GM12891 (cell line): ENCODE data around the gene UPK3BL1. TPM values are rescaled to one million over a fixed set of nuclear protein-coding genes. Genes with fewer than 3 reads are reported as not detected.
"Not testable (repeated sequence)": the region's sequence is repeated elsewhere in the genome, so short reads cannot be mapped to it uniquely, and the experiment has no call there.

ENCODE experiments used
- DNase-seq: peaks from one replicate; pipeline ENCODE4 v3.0.0; 2011; ENCODE audit warnings: low spot score; ENCODE audit not compliant: insufficient read length
- FAIRE-seq: peaks from 2 replicates; lab custom pipeline; 2011; peaks lifted over from hg19 to GRCh38; lab: Jason Lieb, UNC
- POLR2AphosphoS5 ChIP-seq: IDR thresholded peaks from 2 replicates; pipeline ENCODE4 v1.6.1; 2011; ENCODE audit warnings: low read depth, low read length, control low read depth
- TAF1 ChIP-seq: IDR thresholded peaks from 2 replicates; pipeline ENCODE4 v1.6.1; 2011; ENCODE audit warnings: low read depth, low read length, control low read depth
- polyA plus RNA-seq: library from polyadenylated mRNA; unstranded; fragments of >200 nt; gene quantifications from one replicate; pipeline ENCODE4 v1.2.1, GENCODE V29; 2012; ENCODE audit warnings: low read depth, missing spikeins, inconsistent platforms; ENCODE audit not compliant: missing spikeins

Gene UPK3BL1
- 21.7 TPM for polyA plus RNA-seq

GRCh38 chr7:102642691-102643090 lies at the start of gene UPK3BL1:
Gene UPK3BL1 (minus strand): TSS chr7:102642791. CDS start chr7:102642741, 50 bp downstream.
- not testable (repeated sequence) for FAIRE-seq

GRCh38 chr7:102690602-102691001 lies 48.0 kb upstream of the UPK3BL1 start:
- FAIRE-seq, DNase-seq: not testable (repeated sequence)

More at GRCh38 chr7:102642691-102643090, at the start of gene UPK3BL1:
- not testable (repeated sequence) for DNase-seq

GRCh38 chr7:102689436-102690282 lies 47.1 kb upstream of the UPK3BL1 start:
- DNase-seq, FAIRE-seq: not testable (repeated sequence)

DNA sequence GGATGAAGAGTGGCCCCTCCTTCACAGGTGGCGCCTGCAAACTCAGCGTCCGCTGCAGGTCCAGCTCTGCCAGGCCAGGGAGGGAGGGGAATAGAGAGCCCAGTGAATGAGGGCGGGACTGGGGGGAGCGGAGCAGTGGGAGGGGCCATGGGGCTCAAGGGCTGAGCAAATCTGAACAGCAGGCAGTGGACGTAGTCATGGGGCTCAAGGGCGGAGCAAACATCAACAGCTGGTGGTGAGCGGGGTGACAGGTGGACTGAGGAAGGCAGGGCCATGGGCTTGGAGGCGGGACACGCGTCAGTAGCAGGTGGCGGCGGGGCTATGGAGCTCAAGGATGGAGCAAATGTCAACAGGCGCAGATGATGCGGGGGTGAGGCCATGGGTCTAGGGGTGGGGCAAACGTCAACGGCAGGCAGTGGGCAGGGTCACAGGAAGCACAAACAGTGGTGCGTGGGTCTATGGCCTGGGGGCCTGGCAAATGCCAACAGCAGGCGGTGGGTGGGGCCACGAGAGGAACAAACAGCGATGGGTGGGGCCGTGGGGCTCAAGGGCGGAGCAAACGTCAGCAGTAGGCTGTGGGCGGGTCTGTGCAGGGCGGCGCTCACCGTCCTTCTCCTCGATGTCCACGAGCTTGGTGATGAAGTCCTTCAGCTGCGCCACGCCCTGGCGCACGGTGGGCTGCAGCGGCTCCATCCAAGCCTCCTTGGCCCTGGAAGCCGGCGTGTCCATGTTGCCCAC lies 45.9 kb upstream of the UPK3BL1 start:
- not testable (repeated sequence) for FAIRE-seq, DNase-seq

DNA sequence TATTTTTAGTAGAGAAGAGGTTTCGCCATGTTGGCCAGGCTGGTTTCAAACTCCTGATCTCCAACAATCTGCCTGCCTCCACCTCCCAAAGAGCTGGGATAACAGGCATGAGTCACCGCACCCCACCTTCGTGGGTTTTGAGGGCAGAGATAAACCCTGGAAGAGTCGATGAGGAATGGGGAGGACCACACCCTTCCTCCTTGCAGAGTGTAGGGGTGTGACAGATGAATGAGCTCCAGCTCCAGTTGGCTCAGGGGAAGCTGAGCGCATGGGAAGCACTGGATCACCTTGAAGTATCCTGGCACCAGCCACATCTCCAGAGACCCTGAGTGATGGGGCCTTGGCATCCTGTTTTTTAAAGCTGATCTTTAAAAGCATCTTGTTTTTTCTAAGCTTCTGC lies 40.0 kb upstream of the UPK3BL1 start:
- not testable (repeated sequence) for FAIRE-seq, DNase-seq

DNA sequence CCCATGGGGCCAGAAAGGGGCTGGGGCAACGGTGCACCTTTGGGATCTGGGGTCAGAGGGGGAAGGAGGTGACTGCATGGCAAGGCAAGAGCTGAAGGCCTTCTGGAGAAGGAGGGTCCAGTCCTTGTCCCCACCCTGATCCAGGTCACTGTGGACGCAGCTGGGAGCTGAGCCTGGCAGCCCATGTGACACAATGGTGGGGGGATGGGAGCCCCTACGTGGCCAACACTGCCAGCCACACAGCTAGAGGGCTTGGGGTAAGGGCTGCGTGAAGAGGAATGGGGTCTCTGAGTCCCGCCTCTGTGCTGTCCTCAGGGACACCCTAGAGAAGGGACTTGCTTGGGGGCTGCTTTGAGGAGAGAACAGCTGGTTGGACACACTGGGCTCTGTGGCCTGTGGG lies 38.2 kb upstream of the UPK3BL1 start:
- not testable (repeated sequence) for FAIRE-seq

GRCh38 chr7:102675545-102675944 lies 33.0 kb upstream of the UPK3BL1 start:
- DNase-seq, FAIRE-seq: not testable (repeated sequence)

More for the DNA sequence above, 38.2 kb upstream of the UPK3BL1 start:
- DNase-seq, result not testable (repeated sequence)

DNA sequence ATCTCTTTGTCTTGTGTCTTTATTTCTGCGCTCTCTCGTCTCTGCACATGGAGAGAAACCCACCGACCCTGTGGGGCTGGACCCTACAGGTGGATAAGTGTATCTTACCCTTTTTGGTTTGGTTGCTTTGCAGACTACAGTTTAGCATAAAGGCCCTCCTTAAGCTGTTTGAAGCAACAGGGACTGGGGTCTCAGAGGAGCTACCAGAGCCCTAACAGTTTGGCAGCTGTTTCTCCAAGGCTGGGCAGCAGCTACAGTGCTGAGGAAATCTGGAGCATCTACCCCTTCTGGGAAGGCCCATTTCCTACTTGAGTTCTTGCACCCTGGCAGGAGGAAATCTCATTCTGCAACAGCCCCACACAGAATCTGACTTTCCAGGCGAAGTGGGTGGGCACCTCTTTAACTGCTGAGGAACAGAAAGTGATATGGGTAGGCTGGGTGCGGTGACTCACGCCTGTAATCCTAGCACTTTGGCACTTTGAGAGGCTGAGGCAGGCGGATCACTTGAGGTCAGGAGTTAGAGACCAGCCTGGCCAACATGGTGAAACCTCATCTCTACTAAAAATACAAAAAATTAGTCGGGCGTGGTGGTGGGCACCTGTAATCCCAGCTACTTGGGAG lies 31.0 kb upstream of the UPK3BL1 start:
- DNase-seq, FAIRE-seq: not testable (repeated sequence)

GRCh38 chr7:102671956-102672307 lies 29.3 kb upstream of the UPK3BL1 start:
- FAIRE-seq, DNase-seq: not testable (repeated sequence)

DNA sequence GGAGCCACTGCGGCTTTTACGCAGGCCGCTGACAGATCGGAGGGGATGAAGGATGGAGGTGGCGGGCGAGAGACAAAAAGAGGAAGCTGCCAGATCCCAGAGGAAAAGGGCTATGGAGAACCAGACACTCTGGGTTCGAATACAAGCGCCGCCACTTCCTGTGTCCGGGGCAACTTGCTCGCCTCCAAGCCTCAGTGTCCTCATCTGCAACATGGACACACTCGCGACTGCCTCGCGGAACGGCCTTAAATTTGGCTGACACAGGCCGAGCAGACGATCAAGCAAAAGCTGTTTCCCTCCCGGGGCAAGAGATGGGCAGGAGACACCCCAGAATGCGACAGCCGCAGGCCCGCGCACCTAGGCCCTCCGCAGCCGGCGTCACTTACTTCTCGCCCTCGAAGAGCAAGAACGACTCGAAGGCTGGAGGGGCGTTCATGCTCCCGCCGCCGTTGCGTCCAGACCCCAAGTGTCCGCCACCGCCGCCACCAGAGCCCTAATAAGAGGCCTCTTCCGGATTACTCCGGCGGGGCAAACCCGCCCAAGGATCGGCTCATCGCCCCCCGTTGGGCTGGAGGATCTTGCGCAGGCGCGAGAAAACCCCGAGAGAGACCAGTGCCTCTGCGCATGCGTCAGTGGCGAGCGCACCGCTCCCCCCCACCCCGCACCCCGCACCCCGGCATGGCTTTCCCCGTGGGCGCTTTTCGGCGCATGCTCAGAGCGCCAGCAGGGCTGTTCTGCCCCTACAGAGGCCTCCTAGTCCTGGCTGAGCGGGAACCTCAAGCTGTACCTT lies 28.8 kb upstream of the UPK3BL1 start, which contains the start of gene POLR2J2:
Gene POLR2J2, minus strand, starts transcription at position 498 of the 790 bp plus-strand sequence. Its CDS starts 62 bp downstream, at position 436.
- TF ChIP-seq POLR2AphosphoS5, result 0 out of 2 replicates have a peak, but pooled peaks have one; percentile 32
- TF ChIP-seq TAF1, result peak; percentile 48; the same call in 1 of the 2 replicates
- not testable (repeated sequence) for FAIRE-seq
- peak; percentile 54 for DNase-seq

DNA sequence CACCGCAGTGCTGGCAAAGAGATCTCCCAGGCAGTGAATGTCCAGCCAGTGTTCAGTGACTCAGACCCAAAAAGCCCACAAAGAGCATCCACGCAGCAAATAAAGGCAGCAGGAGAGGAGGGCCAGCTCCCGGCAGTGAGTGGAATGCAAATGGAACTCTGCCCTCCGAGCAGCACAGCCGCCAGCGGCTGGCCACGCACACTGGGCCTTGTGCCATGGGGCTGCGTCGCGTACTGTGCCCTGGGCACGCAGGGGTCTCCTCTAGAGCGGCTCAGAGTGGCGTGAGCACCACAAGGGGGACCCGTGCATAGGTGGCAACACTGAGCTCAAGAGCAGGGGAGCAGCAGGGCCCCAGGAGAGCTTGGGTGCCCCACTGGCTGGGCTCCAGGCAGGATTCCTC lies 24.9 kb upstream of the UPK3BL1 start:
- DNase-seq, FAIRE-seq: not testable (repeated sequence)

DNA sequence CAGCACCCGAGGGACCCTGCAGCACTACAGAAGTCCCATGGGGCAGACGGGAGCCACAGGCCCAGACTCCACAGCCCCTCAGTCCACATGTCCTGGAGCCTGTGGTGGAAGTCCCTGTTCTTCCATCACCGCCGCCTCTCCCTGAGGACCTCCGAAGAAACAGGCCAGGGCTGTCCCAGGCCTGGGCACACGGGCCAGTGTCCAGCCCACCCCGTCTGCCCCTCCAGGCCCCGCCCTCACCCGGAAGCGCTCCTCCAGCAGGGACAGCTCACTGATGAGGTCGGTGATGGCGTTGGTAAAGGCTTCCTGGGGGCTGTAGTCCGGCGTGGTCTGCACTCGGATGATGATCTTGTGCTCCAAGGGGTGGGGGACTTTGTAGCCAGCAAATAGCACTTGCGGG lies 24.3 kb upstream of the UPK3BL1 start:
- not testable (repeated sequence) for FAIRE-seq, DNase-seq

DNA sequence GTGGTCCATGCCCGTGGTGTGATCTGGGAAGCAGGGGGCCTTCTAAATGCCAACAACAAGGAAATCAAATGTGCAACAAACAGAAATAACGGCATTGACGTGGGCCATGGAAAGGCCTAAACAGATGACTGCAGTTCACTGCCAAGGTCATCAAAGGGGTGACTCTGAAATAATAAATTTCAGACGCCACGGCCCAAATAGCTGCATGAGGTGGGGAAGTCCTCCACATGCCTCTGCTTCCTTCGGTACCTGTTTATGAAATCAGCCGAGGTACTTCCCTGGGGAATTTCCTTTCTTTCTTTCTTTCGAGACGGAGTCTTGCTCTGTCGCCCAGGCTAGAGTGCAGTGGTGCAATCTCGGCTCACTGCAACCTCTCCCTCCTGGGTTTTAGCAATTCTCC lies 22.2 kb upstream of the UPK3BL1 start:
- DNase-seq, FAIRE-seq: not testable (repeated sequence)

DNA sequence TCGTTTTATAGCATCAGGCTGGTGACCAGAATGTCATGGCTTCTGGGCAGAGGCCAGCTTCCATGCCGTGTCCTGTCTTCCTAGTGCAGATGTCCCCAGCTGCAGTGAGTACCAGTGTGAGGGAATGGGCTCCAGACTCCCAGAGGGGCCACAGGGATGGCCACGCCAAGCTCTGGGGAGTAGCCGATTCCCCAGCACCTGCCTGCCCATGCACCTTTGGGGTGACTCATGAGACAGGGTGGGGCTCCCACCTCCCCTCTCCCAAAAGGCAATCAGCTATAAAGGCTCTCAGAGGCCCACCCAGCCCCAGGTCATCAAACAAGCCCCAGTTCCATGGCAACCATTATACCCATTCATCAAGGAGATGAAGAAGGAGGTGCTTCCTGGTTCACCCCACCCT lies 7.3 kb upstream of the UPK3BL1 start, which contains the start of gene SPDYE2B:
Gene SPDYE2B, plus strand, starts transcription at position 396 of the 400 bp plus-strand sequence. CDS start 2,030 bp downstream, outside the sequence.
- not testable (repeated sequence) for DNase-seq, FAIRE-seq

- DNase-seq, FAIRE-seq: not testable (repeated sequence)
These were observed 5.2 kb upstream of the UPK3BL1 start for GRCh38 chr7:102647813-102648212.

GRCh38 chr7:102643404-102643803 lies 813 bp upstream of the UPK3BL1 start:
- DNase-seq, FAIRE-seq: not testable (repeated sequence)

GRCh38 chr7:102638848-102639247 lies 3.7 kb downstream of the UPK3BL1 start:
- not testable (repeated sequence) for FAIRE-seq

DNA sequence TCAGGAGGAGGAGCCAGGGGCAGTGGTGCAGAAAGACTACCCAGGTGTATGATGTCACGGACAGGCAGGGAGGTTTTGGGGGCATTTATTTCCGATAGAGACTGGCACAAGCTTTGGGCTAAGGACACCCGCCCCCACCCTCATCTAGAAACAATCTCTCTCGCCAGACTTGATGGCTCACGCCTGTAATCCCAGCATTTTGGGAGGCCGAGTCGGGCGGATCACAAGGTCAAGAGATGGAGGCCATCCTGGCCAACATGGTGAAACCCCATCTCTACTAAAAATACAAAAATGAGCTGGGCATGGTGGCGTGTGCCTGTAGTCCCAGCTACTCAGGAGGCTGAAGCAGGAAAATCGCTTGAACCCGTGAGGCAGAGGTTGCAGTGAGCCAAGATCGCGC lies 5.6 kb downstream of the UPK3BL1 start:
- not testable (repeated sequence) for DNase-seq

More at GRCh38 chr7:102638848-102639247, 3.7 kb downstream of the UPK3BL1 start:
- DNase-seq, result not testable (repeated sequence)

More for the DNA sequence above, 5.6 kb downstream of the UPK3BL1 start:
- FAIRE-seq, result not testable (repeated sequence)
